GM23248 (cell line): ENCODE measurements around the gene BCL7A. TPM values are rescaled to one million over a fixed set of nuclear protein-coding genes. Genes with fewer than 3 reads are reported as not detected.

ENCODE experiments used
- DNase-seq: peaks from one replicate; pipeline ENCODE4 v3.0.0-alpha.2; 2015
- H2AFZ ChIP-seq: fragments of 200-600 bp; sonication (generic); 2 replicates; pipeline ENCODE4 v1.6.1; 2016; ENCODE audit warnings: antibody characterized with exemption
- H3F3A ChIP-seq: fragments of 200-600 bp; sonication (generic); 2 replicates; pipeline ENCODE4 v1.6.1; 2016; ENCODE audit warnings: mild to moderate bottlenecking, antibody characterized with exemption, mixed run types; ENCODE audit not compliant: insufficient read depth
- H3K27ac ChIP-seq: fragments of 200-600 bp; sonication (generic); 2 replicates; pipeline ENCODE4 v1.5.1; 2016; ENCODE audit warnings: mild to moderate bottlenecking
- H3K27me3 ChIP-seq: fragments of 200-600 bp; sonication (generic); replicated peaks from 2 replicates; pipeline ENCODE4 v1.6.1; 2016; ENCODE audit warnings: mild to moderate bottlenecking; ENCODE audit not compliant: insufficient read depth
- H3K36me3 ChIP-seq: fragments of 200-600 bp; sonication (generic); 2 replicates; pipeline ENCODE4 v1.6.1; 2016; ENCODE audit warnings: low read depth, mild to moderate bottlenecking
- H3K4me1 ChIP-seq: fragments of 200-600 bp; sonication (generic); 2 replicates; pipeline ENCODE4 v1.6.1; 2016; ENCODE audit warnings: mild to moderate bottlenecking; ENCODE audit not compliant: insufficient read depth
- H3K4me2 ChIP-seq: fragments of 200-600 bp; sonication (generic); one replicate; pipeline ENCODE4 v1.6.1; 2016; ENCODE audit warnings: mild to moderate bottlenecking; ENCODE audit not compliant: unreplicated experiment
- H3K4me3 ChIP-seq: fragments of 200-600 bp; sonication (generic); 2 replicates; pipeline ENCODE4 v1.5.1; 2016; ENCODE audit warnings: mild to moderate bottlenecking
- H3K79me2 ChIP-seq: fragments of 200-600 bp; sonication (generic); 2 replicates; pipeline ENCODE4 v1.6.1; 2016; ENCODE audit warnings: mild to moderate bottlenecking; ENCODE audit not compliant: insufficient read depth
- H3K9ac ChIP-seq: fragments of 200-600 bp; sonication (generic); 2 replicates; pipeline ENCODE4 v1.6.1; 2016; ENCODE audit warnings: mild to moderate bottlenecking
- H3K9me2 ChIP-seq: fragments of 200-600 bp; sonication (generic); 2 replicates; pipeline ENCODE4 v1.6.1; 2016; ENCODE audit warnings: mixed run types, mild to moderate bottlenecking, moderate library complexity; ENCODE audit not compliant: insufficient read depth
- H3K9me3 ChIP-seq: fragments of 200-600 bp; sonication (generic); one replicate; pipeline ENCODE4 v1.6.1; 2017; ENCODE audit warnings: low read depth
- H4K20me1 ChIP-seq: fragments of 200-600 bp; sonication (generic); 2 replicates; pipeline ENCODE4 v1.6.0; 2016; ENCODE audit not compliant: insufficient read depth
- EZH2 ChIP-seq: fragments of 200-600 bp; sonication (generic); IDR thresholded peaks from 2 replicates; pipeline ENCODE4 v1.6.1; 2018; ENCODE audit warnings: antibody characterized with exemption, mild to moderate bottlenecking; ENCODE audit not compliant: insufficient read depth, poor library complexity, severe bottlenecking
- EZH2phosphoT487 ChIP-seq: fragments of 200-600 bp; sonication (generic); IDR thresholded peaks from 2 replicates; pipeline ENCODE4 v1.6.1; 2018; ENCODE audit warnings: antibody characterized with exemption, moderate library complexity, mild to moderate bottlenecking, low read depth; ENCODE audit not compliant: insufficient read depth
- WGBS, 2 experiments: methylation state at CpG; one replicate each; pipeline ENCODE4 v1.1.6; 2015 to 2017; ENCODE audit warnings: low lambda C conversion rate in 2 of 2, low coverage in 1 of 2; ENCODE audit errors: missing lambda C conversion rate in 2 of 2; 5-methylcytosine and 5-hydroxymethylcytosine counted together
- in situ Hi-C: fragments of 300-500 bp; cut with MboI; formaldehyde crosslinking; loops from 2 replicates; pipeline ENCODE4 v1.15.0; 2020
- polyA plus RNA-seq: library from polyadenylated mRNA; unstranded; fragments of >200 nt; fragmentation: Nextera tagmentation; extraction: Ambion mirVana; gene quantifications from 2 replicates; pipeline ENCODE4 v1.2.1, GENCODE V29; 2016
- total RNA-seq: library from RNA; depleted of rRNA; stranded (reverse); fragments of >200 nt; shearing (Covaris generic); gene quantifications from 2 replicates; pipeline ENCODE4 v1.2.3, GENCODE V29; 2014

Gene BCL7A
- total and polyA plus RNA-seq, 2 experiments from 2014 or later = 2.7 to 4.2 TPM

GRCh38 chr12:122097584-122097926 lies 75.9 kb downstream of the BCL7A start:
- H2AFZ ChIP-seq = no peak overlapping the region
- peaks cover 17% of the 10 kb centered on the region for H3K4me1 ChIP-seq
- H4K20me1 ChIP-seq = no peaks in the 10 kb centered on the region
- no peaks in the 10 kb centered on the region for H3K36me3 ChIP-seq
- H3K4me3 ChIP-seq = no peak overlapping the region
- H3K79me2 ChIP-seq = peaks cover 98% of the 10 kb centered on the region
- H3F3A ChIP-seq = peaks cover 1% of the 10 kb centered on the region; the same call in 1 of the 2 replicates
- in situ Hi-C loops = no loop called here
- DNase-seq = no peak
- WGBS, 2 experiments = 92 to 97% methylated on average over 2 of the region's 2 CpGs
- TF ChIP-seq EZH2 = no peak
- TF ChIP-seq EZH2phosphoT487 = no peak
- no peak overlapping the region for H3K4me2 ChIP-seq
- peak overlapping the region; percentile 53 for H3K27ac ChIP-seq
- no peaks in the 10 kb centered on the region for H3K9me2 ChIP-seq
- H3K27me3 ChIP-seq = no peaks in the 10 kb centered on the region
- H3K9me3 ChIP-seq = no peaks in the 10 kb centered on the region
- no peak overlapping the region for H3K9ac ChIP-seq

GRCh38 chr12:122097927-122098756 lies 76.5 kb downstream of the BCL7A start:
- in situ Hi-C loops = no loop called here
- Histone ChIP-seq H3F3A (no peaks in the 10 kb centered on the region; the same call in 1 of the 2 replicates), H3K36me3 (no peaks in the 10 kb centered on the region), H3K27me3 (no peaks in the 10 kb centered on the region), H3K4me2 (no peak overlapping the region), H3K79me2 (peaks cover 98% of the 10 kb centered on the region), H3K9me2 (no peaks in the 10 kb centered on the region), H3K4me3 (no peak overlapping the region), H3K27ac (peak overlapping the region; percentile 53), H3K4me1 (peaks cover 17% of the 10 kb centered on the region), H3K9me3 (no peaks in the 10 kb centered on the region), H3K9ac (peak overlapping the region; percentile 42; the same call in 1 of the 2 replicates), H2AFZ (no peak overlapping the region), H4K20me1 (no peaks in the 10 kb centered on the region)
- WGBS, 2 experiments = 41 to 43% methylated on average over 10 of the region's 10 CpGs
- DNase-seq = peak; percentile 86
- no peak for TF ChIP-seq EZH2phosphoT487
- no peak for TF ChIP-seq EZH2

DNA sequence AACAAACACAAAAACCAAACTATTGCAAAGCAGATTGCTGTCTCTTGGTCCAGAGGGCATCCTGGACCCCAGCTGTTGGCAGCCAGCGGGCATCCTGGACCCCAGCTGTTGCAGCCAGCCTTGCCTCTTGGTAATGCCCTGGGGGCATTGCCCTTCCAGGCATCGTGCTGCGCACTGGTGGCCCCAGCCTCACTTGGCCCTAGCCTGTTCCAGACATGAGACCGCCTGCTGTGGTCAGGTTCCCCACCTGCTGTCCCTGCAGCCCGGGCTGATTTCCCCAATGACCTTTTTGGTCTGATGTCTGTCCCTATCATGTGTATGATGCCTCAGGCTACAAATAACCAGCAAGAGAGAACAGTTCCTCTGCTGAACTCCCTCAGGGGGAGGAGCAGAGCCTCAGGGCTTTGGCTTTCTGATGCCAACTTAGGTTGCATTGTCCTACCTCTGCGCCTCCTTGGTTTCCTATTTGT lies 77.6 kb downstream of the BCL7A start:
- Histone ChIP-seq H2AFZ (no peak overlapping the region), H4K20me1 (no peaks in the 10 kb centered on the region), H3K9me3 (no peaks in the 10 kb centered on the region), H3F3A (no peaks in the 10 kb centered on the region; the same call in 1 of the 2 replicates), H3K27me3 (no peaks in the 10 kb centered on the region), H3K36me3 (no peaks in the 10 kb centered on the region), H3K79me2 (peaks cover 98% of the 10 kb centered on the region), H3K27ac (no peak overlapping the region), H3K9ac (no peak overlapping the region), H3K4me2 (no peak overlapping the region), H3K9me2 (no peaks in the 10 kb centered on the region), H3K4me3 (no peak overlapping the region), H3K4me1 (peaks cover 17% of the 10 kb centered on the region)
- 95% methylated on average over 6 of the region's 6 CpGs for WGBS, 2 experiments
- in situ Hi-C loops = no loop called here
- DNase-seq = no peak
- TF ChIP-seq EZH2 (no peak), EZH2phosphoT487 (no peak)

- Histone ChIP-seq H3K9me2 (no peaks in the 10 kb centered on the region), H3K36me3 (no peaks in the 10 kb centered on the region), H3K79me2 (peaks cover 98% of the 10 kb centered on the region), H3K4me2 (no peak overlapping the region), H3K4me1 (peaks cover 17% of the 10 kb centered on the region), H3K27me3 (no peaks in the 10 kb centered on the region), H3F3A (no peaks in the 10 kb centered on the region; the same call in 1 of the 2 replicates), H3K9me3 (no peaks in the 10 kb centered on the region), H4K20me1 (no peaks in the 10 kb centered on the region), H3K27ac (no peak overlapping the region), H3K4me3 (no peak overlapping the region), H2AFZ (no peak overlapping the region), H3K9ac (no peak overlapping the region)
- in situ Hi-C loops = no loop called here
- no peak for TF ChIP-seq EZH2
- no peak for TF ChIP-seq EZH2phosphoT487
- 81 to 84% methylated on average over 3 of the region's 3 CpGs for WGBS, 2 experiments
- DNase-seq = no peak
Observed at GRCh38 chr12:122099856-122100255, 78.2 kb downstream of the BCL7A start.
